Measurements from ENCODE around the gene GPC2. TPM values are rescaled to one million over a fixed set of nuclear protein-coding genes. Genes with fewer than 3 reads are reported as not detected.

Gene GPC2
- total RNA-seq, 1 experiment from 2014 or later = 0.95 TPM

GRCh38 chr7:100170101-100170897, 6.9 kb downstream of the GPC2 start:
- DNase-seq (ENCODE audit: low spot score) = no peak

DNA sequence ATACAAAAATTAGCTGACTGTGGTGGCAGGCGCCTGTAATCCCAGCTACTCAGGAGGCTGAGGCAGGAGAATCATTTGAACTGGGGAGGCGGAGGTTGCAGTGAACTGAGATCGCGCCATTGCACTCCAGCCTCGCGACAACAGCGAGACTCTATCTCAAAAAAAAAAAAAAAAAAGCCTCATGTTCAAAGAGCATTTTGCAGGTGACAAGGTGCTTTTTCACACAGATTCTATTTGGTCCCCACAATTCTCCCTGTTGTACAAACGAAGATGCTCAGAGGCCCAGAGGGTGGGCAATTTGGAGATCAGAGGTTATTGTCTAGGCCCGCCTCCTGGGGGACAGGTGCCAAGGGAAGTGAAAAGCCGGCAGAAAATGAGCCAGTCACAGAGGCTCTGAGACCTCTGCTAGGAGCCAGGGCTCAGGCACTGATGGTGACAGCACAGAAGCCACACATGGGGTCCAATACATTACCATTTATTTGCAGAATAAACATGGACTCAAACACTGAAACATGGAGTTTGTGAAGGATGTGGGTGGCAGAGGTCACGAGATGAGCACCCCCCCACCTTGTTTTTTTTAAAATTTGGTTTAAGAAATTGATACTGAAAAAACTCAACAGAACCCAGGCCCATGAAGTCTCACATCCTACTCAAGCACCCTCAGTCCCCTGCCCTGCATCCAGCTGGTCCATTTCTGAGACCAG, 7.9 kb downstream of the GPC2 start:
- no peak for DNase-seq (ENCODE audit: low spot score)

- DNase-seq (ENCODE audit: low spot score) = no peak
Measured at GRCh38 chr7:100167912-100168323, 9.3 kb downstream of the GPC2 start.

DNA sequence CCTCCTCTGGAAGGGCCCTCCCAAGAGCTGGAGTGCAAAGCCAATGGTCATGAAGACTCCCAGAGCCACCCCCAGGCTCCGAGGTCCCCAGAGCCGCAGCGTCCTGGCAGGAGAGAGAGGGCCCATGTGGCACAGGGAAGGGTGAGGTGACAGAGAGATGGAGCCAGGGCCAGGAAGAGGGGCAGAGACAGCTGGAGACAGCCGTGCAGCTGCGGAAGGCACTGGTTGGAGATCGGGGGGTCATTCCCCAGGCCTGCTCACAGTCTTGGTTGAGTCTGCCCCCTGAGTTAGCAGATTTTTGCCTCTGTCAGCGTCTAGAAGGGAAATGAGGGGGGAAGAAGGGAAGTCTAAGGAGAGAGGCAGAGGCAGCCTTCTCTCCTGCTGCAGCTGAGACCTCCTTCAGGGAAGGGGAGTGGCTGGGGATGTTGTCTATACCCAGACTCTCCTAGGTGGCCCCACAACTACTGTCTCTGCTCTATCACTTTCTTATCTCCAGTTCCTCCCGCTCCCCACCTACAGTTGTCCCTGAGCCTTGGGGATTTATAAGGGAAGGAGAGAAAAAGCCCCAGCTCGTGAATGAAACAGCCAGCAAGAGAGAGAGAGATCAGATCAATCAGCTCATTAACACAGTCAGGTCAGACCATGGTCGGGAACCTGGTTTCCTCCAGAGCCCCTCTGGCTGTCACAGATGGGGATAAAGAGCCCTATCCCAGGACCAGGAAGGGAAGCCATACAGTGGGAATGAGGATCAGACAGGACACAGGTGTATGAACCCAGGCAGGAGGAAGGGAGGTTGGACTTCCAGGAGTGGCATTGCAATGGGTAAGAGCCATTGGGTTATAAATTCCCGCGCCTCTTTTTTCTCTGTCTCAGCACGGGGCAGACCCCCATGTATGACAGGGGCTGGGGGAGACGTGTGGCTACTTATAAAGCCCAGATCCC, 9.9 kb downstream of the GPC2 start:
- DNase-seq (ENCODE audit: low spot score) = no peak

DNA sequence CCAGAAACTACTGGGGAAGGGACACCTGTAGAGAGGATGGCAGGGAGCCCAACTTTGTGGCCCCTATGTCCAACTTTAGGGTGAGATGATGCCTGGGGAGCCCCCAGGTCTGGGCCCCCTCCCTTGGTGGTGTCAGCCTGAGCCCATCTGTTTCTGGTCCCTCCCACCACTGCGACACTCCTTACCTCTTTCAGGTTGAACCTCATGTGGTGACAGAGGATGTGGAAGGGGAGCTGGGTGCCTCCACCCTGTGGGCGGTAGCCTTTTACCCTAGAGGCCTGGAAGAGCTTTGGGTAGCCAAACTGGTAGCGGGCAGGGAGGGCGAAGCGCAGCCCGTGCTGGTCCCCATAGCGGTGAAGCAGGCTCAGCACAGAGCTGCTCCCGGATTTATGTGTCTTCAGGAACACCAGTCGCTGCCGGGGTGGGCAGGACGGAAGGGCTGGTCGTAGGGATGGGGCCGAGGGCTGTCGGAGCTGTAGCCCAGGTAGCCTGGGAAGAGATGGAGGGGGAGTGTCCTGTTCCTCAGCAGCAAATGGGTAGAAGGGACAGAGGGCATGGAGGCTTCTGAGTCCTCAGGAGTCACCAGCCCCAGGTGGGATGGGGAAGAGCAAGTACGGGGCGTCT, 10.8 kb downstream of the GPC2 start:
- DNase-seq (ENCODE audit: low spot score) = no peak

DNA sequence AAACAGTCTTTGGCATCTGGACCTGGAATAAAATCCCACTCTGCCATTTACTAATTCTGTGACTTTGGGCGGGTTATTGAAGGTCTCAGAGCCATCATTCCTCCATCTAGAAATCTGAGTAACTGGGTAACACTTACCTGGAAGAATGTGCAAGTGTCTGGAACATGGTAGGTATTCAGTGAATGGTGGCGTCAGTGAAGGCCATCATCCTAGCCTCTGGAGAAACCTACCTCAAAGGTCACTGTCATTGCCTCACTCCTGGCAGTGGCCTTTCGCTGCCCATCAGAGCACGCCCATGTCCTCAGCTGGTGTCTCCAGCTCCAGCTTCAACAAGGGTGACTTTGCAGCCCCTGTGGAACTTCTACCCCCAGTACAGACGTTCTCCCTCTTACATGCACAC, 13.3 kb downstream of the GPC2 start:
- DNase-seq (ENCODE audit: low spot score) = no peak

GRCh38 chr7:100163006-100163531, 14.1 kb downstream of the GPC2 start:
- no peak for DNase-seq (ENCODE audit: low spot score)

DNA sequence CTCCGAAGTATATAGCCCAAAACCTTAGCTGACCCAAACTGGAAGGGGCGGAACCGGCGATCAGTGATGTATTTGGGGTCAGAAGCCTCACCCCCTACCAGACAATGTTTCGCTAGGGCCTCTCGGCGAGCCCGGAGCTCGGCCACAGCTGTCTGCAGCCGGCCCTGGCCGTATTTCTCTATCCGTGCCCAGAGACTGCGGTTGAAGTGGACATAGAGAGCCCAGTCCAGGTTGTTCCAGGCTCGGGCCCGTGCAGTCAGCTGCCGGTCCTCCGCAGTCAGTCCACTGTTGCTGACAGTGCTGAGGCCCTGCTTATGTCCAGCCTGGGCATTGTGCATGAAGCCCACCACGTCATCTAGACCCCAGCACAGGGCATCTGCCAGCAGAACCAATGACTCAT, 17.1 kb downstream of the GPC2 start:
- DNase-seq (ENCODE audit: low spot score) = no peak

DNA sequence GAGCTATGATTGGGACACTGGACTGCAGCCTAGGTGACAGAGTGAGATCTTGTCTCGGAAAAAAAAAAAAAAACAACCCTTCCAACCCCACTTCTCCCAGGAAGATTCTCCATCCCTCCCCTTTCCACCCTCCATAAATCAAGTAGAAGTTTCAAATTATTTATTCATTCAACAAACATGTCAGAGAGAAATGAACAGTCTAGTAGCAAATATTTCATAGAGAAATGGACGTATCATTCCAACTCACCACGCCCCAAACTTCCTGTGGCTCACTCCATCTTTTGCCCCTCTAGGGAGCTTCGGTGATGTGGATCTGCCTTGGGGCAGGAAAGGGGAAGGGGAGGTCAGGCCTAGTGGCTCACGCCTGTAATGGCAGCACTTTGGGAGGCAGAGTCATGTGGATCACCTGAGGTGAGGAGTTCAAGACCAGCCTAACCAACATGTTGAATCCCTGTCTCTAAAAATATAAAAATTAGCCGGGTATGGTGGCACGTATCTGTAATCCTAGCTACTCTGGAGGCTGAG, 18.0 kb downstream of the GPC2 start:
- no peak for DNase-seq (ENCODE audit: low spot score)

DNA sequence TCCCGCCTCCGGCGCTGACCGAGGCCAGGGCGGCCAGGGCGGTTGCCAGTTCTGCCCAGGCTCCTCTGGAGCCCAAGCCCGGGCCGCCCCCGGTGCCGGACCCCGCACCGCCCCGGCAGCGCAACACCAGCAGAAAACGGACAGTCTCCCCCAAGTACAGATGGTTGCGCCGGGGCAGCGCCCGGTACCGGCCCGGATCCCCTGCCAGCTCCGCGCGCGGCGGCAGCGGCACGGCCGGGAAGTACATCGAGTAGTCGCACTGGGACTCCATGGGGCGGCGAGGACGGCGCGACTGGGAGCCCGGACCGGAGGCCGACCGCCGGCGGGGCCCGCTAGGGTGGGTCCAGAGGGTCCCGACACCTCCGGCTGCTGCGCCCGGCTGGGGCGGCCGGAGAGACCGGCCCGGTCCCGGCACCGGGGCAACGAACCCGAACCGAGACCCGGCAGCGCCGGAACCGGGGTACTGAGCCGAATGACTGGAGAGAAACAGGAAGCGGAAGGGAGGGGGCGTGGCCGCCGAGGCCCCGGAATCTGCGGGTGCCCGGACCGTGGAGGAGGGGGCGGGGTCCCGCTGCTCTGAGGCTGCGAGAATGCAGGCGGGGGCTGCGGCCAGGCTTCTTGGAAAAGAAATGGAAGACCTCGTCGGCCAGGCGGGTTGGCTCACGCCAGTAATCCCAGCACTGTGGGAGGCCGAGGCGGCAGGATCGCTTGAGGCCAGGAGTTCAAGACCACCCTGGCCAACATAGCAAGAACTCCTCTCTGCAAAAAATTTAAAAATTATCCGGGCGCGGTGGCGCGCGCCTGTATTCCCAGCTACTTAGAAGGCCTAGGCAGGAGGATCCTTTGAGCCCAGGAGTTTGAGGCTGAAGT, 18.7 kb downstream of the GPC2 start, which contains the start of gene TRAPPC14:
Gene TRAPPC14 (minus strand): TSS at position 495 of the 870 bp plus-strand sequence. CDS start 224 bp downstream, at position 271.
- peak; percentile 81 for DNase-seq (ENCODE audit: low spot score)

DNA sequence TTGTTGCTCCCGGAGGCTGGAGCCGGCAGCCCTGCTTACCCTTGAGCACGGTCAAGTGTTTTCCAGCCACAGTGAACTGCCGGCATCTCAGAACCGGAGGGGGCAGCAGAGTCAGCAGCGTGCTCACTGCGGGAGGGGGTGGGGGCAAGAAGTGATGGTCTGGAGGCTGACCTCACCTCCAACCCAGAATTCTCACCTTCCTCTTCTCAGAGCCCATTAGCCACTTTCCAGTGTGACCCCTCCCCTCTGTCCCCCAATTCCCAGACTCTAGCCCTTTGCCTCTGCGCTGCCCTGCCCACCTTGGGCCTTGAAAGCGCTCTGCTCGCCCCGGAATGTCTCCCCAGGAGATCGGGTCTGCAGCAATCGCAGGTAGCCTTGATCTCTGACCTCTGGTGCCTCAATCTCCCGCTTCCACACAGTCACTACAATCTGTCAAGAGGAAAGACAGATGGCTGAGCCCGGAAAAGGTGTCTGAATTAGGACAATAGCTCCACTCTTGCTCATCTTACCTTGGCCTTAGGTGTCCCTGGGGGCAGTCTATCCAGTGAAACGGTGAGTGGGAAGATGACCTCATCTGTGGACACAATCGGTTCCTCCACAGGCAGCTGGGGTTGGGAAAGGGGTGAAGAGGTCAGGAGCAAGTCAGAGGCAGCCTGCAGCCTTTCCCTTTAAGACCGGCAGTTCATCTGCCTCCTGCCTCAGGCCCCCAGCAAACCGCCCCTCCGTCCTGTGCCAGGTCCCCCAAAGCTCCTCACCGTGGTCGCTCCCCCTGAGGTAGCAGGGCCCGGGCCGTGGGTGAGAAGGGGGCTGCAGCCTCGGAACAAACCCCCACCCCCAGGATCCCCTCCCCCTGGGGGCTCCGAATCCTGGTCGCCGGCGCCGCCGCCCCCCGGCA, 19.6 kb downstream of the GPC2 start:
- DNase-seq (ENCODE audit: low spot score) = peak; percentile 29

DNA sequence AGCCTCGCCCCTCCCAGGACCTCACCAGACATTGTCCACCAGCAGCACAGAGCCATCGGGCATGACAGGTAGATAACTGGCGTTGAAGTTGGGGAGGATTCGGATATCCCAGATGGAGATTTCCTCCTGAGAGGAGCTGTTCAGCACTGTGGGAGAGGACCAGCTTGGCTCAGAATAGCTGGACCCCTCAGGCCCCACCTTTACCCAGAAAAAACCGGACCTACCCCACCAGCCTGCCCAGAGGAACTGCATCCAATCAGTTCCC, 20.2 kb downstream of the GPC2 start:
- DNase-seq (ENCODE audit: low spot score) = no peak

GRCh38 chr7:100156331-100157068, 20.7 kb downstream of the GPC2 start:
- no peak for DNase-seq (ENCODE audit: low spot score)

DNA sequence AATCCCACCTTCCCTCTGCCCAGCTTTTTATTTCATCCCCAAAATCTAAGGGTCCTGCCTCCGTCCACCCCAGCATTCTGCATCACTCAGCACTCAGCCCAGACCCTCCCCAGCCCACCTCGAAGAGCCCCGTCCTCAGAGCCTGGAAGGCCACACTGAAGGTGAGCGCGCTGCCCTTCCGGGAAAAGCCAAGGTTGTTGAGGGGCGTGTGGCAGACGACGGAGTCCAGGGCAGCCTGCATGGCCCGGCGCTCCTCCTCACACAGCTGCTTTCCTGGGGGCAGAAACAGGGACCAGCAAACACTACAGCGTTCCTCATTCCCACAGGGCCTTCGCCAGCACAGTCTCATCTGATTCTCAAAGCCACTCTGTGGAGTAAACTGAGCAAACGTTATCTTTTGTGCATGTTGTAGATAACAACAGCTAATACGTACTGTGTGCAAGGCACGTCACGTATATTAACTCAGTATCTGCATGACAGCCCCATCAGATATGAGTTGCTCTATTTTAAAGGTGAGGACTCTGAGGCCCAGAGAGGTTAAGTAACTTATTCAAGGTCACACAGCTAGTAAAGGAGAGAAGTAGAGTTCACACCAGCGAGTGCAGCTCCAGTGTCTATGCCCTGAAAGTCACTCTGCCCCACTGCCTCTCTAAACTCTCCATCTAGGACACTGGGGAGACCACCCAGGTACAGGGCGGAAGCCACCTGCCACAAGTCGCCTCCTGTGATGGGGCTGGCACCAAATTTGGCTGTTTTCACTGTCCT, 21.4 kb downstream of the GPC2 start:
- no peak for DNase-seq (ENCODE audit: low spot score)

- no peak for DNase-seq (ENCODE audit: low spot score)
Measured at GRCh38 chr7:100154651-100155491, 22.3 kb downstream of the GPC2 start.

GRCh38 chr7:100153708-100154535, 23.3 kb downstream of the GPC2 start:
- DNase-seq (ENCODE audit: low spot score) = no peak
